ENCODE data around the gene SPINDOC. TPM values are rescaled to one million over a fixed set of nuclear protein-coding genes. Genes with fewer than 3 reads are reported as not detected.

The SPINDOC gene
- total and polyA plus RNA-seq, 2 donors from 2014 or later, result 10.9 to 14.2 TPM

- Histone ChIP-seq H3K27me3 (ENCODE audit: control insufficient read depth, insufficient read depth, low read length) (no peaks in the 10 kb centered on the region), H3K4me3 (ENCODE audit: low read length in 3 of 3) (no peak overlapping the region), H3K4me1 (ENCODE audit: control insufficient read depth in 2 of 3, insufficient read depth in 2 of 3, low read depth in 1 of 3, low read length in 3 of 3) (peaks cover 5 to 43% (median 34%) of the 10 kb centered on the region in 3 donors), H3K9me3 (ENCODE audit: control insufficient read depth in 2 of 3, insufficient read depth in 1 of 3, low read length in 3 of 3) (no peaks in the 10 kb centered on the region), H3K36me3 (ENCODE audit: control insufficient read depth in 2 of 3, insufficient read depth in 3 of 3, low read length in 3 of 3) (no peaks in the 10 kb centered on the region), H3K9ac (ENCODE audit: low read length in 3 of 3) (no peak overlapping the region), H3K27ac (ENCODE audit: low read depth in 2 of 2, low read length in 2 of 2) (no peak overlapping the region)
- no peak for TF ChIP-seq CTCF (IDR thresholded peaks at IDR 0.05; ENCODE audit: borderline replicate concordance, extremely low read depth, insufficient read depth)
- no peak for DNase-seq
- FAIRE-seq, result no peak
- intact Hi-C loops (cut with DNase I), result no loop called here
Observed at GRCh38 chr11:63874511-63874910, 61.3 kb downstream of the SPINDOC start.

- intact Hi-C loops (cut with DNase I), result no loop called here
- Histone ChIP-seq H3K9me3 (ENCODE audit: control insufficient read depth in 2 of 3, insufficient read depth in 1 of 3, low read length in 3 of 3) (no peaks in the 10 kb centered on the region), H3K36me3 (ENCODE audit: control insufficient read depth in 2 of 3, insufficient read depth in 3 of 3, low read length in 3 of 3) (peaks cover 0 to 1% (median 0%) of the 10 kb centered on the region in 3 donors), H3K4me3 (ENCODE audit: low read length in 3 of 3) (no peak overlapping the region), H3K27ac (ENCODE audit: low read depth in 2 of 2, low read length in 2 of 2) (no peak overlapping the region), H3K27me3 (ENCODE audit: control insufficient read depth, insufficient read depth, low read length) (no peaks in the 10 kb centered on the region), H3K4me1 (ENCODE audit: control insufficient read depth in 2 of 3, insufficient read depth in 2 of 3, low read depth in 1 of 3, low read length in 3 of 3) (peaks cover 5 to 39% (median 32%) of the 10 kb centered on the region in 3 donors), H3K9ac (ENCODE audit: low read length in 3 of 3) (no peak overlapping the region)
- no peak for TF ChIP-seq CTCF (IDR thresholded peaks at IDR 0.05; ENCODE audit: borderline replicate concordance, extremely low read depth, insufficient read depth)
- DNase-seq (no peak), FAIRE-seq (no peak)
Observed at GRCh38 chr11:63875506-63876065, 62.3 kb downstream of the SPINDOC start.

DNA sequence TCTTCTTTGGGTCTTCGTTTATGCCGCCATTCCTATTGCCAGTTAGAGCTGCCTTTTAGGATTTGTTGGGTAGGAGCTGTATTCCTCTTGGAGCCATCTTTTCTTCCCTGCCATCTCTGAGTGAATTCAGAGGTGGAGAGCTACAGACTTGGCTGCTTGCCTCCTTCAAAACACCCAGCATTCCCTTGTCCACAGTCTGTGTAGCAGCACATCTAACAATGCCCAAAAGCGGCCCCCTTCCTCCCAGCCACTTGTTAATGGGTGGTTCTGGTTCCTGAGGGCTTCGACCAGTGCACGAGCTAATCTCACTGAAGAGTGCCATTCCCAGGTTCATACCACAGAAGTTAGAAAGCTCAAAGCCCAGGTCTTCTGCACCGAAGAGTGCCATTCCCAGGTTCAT, 63.4 kb downstream of the SPINDOC start:
- Histone ChIP-seq H3K27ac (ENCODE audit: low read depth in 2 of 2, low read length in 2 of 2) (no peak overlapping the region), H3K36me3 (ENCODE audit: control insufficient read depth in 2 of 3, insufficient read depth in 3 of 3, low read length in 3 of 3) (peaks cover 0 to 2% (median 0%) of the 10 kb centered on the region in 3 donors), H3K4me1 (ENCODE audit: control insufficient read depth in 2 of 3, insufficient read depth in 2 of 3, low read depth in 1 of 3, low read length in 3 of 3) (peaks cover 5 to 35% (median 32%) of the 10 kb centered on the region in 3 donors), H3K27me3 (ENCODE audit: control insufficient read depth, insufficient read depth, low read length) (no peaks in the 10 kb centered on the region), H3K9me3 (ENCODE audit: control insufficient read depth in 2 of 3, insufficient read depth in 1 of 3, low read length in 3 of 3) (no peaks in the 10 kb centered on the region), H3K4me3 (ENCODE audit: low read length in 3 of 3) (no peak overlapping the region), H3K9ac (ENCODE audit: low read length in 3 of 3) (no peak overlapping the region)
- no peak for TF ChIP-seq CTCF (IDR thresholded peaks at IDR 0.05; ENCODE audit: borderline replicate concordance, extremely low read depth, insufficient read depth)
- DNase-seq (no peak), FAIRE-seq (no peak)
- intact Hi-C loops (cut with DNase I), result no loop called here

Other genes starting within 250 kb of the SPINDOC start
- gene PLAAT3, start 199.0 kb upstream of the SPINDOC start, total RNA-seq, result 88.2 TPM
- gene PLAAT3, start 199.0 kb upstream of the SPINDOC start, polyA plus RNA-seq (ENCODE audit: insufficient read depth, low read depth, low replicate concordance), result 262 TPM
- 78.3 TPM for gene ATL3, start 142.1 kb upstream of the SPINDOC start, total RNA-seq
- 11.4 TPM for gene ATL3, start 142.1 kb upstream of the SPINDOC start, polyA plus RNA-seq (ENCODE audit: insufficient read depth, low read depth, low replicate concordance)
- gene RTN3, start 132.0 kb upstream of the SPINDOC start, total RNA-seq, result 93.1 TPM
- gene RTN3, start 132.0 kb upstream of the SPINDOC start, polyA plus RNA-seq (ENCODE audit: insufficient read depth, low read depth, low replicate concordance), result 109 TPM
- gene ZFTA, start 44.7 kb upstream of the SPINDOC start, total RNA-seq, result 14.4 TPM
- gene ZFTA, start 44.7 kb upstream of the SPINDOC start, polyA plus RNA-seq (ENCODE audit: insufficient read depth, low read depth, low replicate concordance), result 10.8 TPM
- 42.6 TPM for gene MARK2, start 25.7 kb downstream of the SPINDOC start, total RNA-seq
- gene MARK2, start 25.7 kb downstream of the SPINDOC start, polyA plus RNA-seq (ENCODE audit: insufficient read depth, low read depth, low replicate concordance), result 11.7 TPM
- gene RCOR2, start 103.7 kb downstream of the SPINDOC start, total RNA-seq, result 0.76 TPM
- 0.86 TPM for gene RCOR2, start 103.7 kb downstream of the SPINDOC start, polyA plus RNA-seq (ENCODE audit: insufficient read depth, low read depth, low replicate concordance)
- gene NAA40, start 125.5 kb downstream of the SPINDOC start, total RNA-seq, result 27.2 TPM
- 11.8 TPM for gene NAA40, start 125.5 kb downstream of the SPINDOC start, polyA plus RNA-seq (ENCODE audit: insufficient read depth, low read depth, low replicate concordance)
- 320 TPM for gene COX8A, start 161.2 kb downstream of the SPINDOC start, total RNA-seq
- gene COX8A, start 161.2 kb downstream of the SPINDOC start, polyA plus RNA-seq (ENCODE audit: insufficient read depth, low read depth, low replicate concordance), result 2,092 TPM
- 69.0 TPM for gene OTUB1, start 173.0 kb downstream of the SPINDOC start, total RNA-seq
- gene OTUB1, start 173.0 kb downstream of the SPINDOC start, polyA plus RNA-seq (ENCODE audit: insufficient read depth, low read depth, low replicate concordance), result 118 TPM
- 0.66 TPM for gene FLRT1, start 222.5 kb downstream of the SPINDOC start, total RNA-seq
- 1.5 TPM for gene FLRT1, start 222.5 kb downstream of the SPINDOC start, polyA plus RNA-seq (ENCODE audit: insufficient read depth, low read depth, low replicate concordance)